ENCODE data around the gene FAP.

- TF ChIP-seq EP300 (IDR thresholded peaks at IDR 0.05; ENCODE audit: low read depth) (no peak), POLR2A (IDR thresholded peaks at IDR 0.05) (no peak)
Observed at GRCh38 chr2:162123806-162124758, 119.2 kb downstream of the FAP start.
